Duodenal mucosa (tissue), 2 donors: ENCODE measurements around the gene ATAT1.

Source experiments
- H3K27ac ChIP-seq: one replicate; pipeline ENCODE4 v1.7.0; 2013; ENCODE audit warnings: low read depth, low read length
- H3K27me3 ChIP-seq, 2 donors: one replicate each; pipeline ENCODE4 v1.7.0; 2013; ENCODE audit warnings: low read length in 2 of 2, control low read depth in 1 of 2; ENCODE audit not compliant: insufficient read depth in 2 of 2, control insufficient read depth in 1 of 2
- H3K36me3 ChIP-seq, 2 donors: one replicate each; pipeline ENCODE4 v1.7.0; 2013; ENCODE audit warnings: low read length in 2 of 2, control low read depth in 1 of 2; ENCODE audit not compliant: insufficient read depth in 2 of 2, control insufficient read depth in 1 of 2
- H3K4me1 ChIP-seq, 2 donors: one replicate each; pipeline ENCODE4 v1.7.0; 2013; ENCODE audit warnings: low read length in 2 of 2, control low read depth in 1 of 2; ENCODE audit not compliant: insufficient read depth in 2 of 2, control insufficient read depth in 1 of 2
- H3K4me3 ChIP-seq, 2 donors: one replicate each; pipeline ENCODE4 v1.7.0; 2013; ENCODE audit warnings: low read length in 2 of 2, low read depth in 1 of 2
- H3K9ac ChIP-seq, 2 donors: one replicate each; pipeline ENCODE4 v1.7.0; 2013; ENCODE audit warnings: low read length in 2 of 2, low read depth in 1 of 2
- H3K9me3 ChIP-seq, 2 donors: one replicate each; pipeline ENCODE4 v1.7.0; 2013; ENCODE audit warnings: low read length in 2 of 2, control low read depth in 1 of 2; ENCODE audit not compliant: control insufficient read depth in 1 of 2

ATAT1 gene

DNA sequence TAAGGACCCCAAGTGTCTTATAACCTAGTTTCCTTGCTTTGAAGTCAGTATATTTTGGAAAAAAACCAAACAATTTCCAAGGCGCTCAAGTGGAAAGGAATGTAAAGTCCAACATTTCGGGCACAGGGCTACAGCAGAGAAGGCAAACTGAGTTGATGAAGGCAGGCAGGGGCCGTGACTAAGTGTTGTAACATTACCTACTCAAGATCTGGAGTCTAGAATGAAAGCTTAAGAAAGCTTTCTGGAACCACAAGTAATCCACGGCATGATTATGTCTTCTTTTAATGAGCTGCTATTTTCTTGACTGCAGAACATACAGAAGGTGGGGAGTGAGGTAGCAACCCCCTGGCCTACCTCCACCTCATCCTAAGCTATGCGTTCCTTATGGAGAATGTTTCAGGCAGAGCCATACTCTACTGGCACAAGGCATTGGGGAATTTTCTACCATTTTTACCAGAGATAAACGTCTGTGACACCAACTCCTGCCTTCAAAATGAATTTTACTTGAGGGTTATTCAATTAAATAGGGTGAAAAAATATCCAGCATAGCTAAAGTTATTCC is 13.9 kb upstream of the ATAT1 start:
- no peak overlapping the region for H3K4me3 ChIP-seq
- H3K9ac ChIP-seq, result no peak overlapping the region
- peaks cover 31 to 40% of the 10 kb centered on the region in 2 donors for H3K36me3 ChIP-seq
- peaks cover 22 to 23% of the 10 kb centered on the region in 2 donors for H3K4me1 ChIP-seq
- no peak overlapping the region for H3K27ac ChIP-seq
- no peaks in the 10 kb centered on the region for H3K9me3 ChIP-seq
- no peaks in the 10 kb centered on the region for H3K27me3 ChIP-seq

DNA sequence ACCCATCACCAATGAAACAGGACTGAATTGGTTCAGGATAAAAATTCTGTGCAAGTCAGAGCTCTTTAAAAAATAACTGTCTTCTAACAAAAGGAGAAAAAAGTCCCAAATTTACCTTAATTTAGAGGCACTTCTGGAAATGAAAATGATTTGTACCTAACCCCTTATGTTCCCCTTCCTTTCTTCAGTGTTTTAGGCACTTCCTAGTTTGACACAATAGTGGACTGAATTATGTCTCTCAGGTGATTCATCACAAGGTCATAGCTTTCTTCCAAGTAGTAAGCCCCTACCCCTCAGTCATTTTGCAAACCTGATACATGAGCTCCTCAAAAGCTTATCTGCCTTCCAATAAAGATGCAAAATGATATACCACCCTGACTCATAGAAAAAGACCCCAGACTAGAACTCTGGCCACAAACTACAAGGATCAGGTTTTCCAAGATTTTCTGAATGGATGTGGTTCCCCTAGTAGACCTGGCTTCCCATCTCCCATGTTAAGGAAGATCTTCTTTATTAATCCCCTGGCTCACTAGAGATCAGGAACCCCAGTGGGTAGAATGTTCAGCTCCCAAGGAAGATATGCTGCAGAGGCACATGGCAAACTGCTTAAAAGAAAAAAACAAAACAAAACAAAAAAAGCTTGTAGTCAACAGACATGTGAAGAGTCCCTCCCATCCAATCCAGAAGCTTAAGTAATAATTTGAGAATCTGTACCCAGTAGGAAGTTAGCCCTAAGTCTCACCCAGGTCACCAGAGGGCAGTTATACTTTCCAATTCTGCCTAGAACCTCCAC is 13.2 kb upstream of the ATAT1 start:
- H3K4me1 ChIP-seq, result peaks cover 25% of the 10 kb centered on the region in 2 donors
- no peaks in the 10 kb centered on the region for H3K27me3 ChIP-seq
- no peak overlapping the region for H3K4me3 ChIP-seq
- no peak overlapping the region for H3K27ac ChIP-seq
- no peaks in the 10 kb centered on the region for H3K9me3 ChIP-seq
- H3K9ac ChIP-seq, result peak overlapping the region in 1 of 2 donors; percentile 87
- H3K36me3 ChIP-seq, result peaks cover 29 to 34% of the 10 kb centered on the region in 2 donors

DNA sequence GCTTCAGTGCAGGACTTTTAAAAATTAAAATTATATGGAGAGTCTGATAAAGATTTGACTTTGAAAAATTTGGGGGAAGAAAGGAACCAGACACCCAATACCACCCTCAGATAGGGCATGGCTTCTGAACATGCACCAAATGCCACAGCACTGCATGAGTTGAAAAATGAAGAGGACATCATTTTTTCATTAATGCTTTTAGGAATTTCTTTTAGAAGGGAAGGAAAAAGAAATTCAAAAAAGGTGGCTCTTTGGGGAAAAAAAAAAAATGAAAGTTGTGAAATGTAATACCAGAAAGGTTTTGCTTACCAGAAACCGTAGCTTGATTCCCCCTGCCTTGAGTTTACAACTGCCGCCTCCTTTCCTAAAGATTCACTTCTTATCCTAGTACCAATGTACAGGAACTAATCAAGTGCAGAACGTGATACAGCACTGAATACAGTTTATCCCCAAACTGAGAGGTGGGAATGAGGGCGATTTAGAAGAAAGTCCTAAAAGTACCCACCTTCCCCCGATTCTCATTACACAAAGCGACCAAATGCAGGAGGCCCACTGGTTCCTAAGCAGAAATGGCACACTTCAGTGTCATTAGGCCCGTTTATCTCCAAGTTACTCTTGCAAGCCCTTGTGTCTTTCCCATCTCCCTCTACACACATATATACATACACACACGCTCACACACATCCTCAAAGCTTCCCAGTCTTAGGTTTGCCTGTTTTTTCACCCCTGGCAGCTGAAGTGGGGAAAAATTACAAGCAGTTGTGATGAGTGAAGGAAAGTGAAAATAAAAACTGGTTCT is 12.4 kb upstream of the ATAT1 start:
- peaks cover 30 to 33% of the 10 kb centered on the region in 2 donors for H3K4me1 ChIP-seq
- peak overlapping the region; percentile 87 to 100 for H3K9ac ChIP-seq
- peaks cover 22 to 26% of the 10 kb centered on the region in 2 donors for H3K36me3 ChIP-seq
- no peaks in the 10 kb centered on the region for H3K9me3 ChIP-seq
- peak overlapping the region; percentile 64 for H3K27ac ChIP-seq
- peak overlapping the region; percentile 63 to 99 for H3K4me3 ChIP-seq
- no peaks in the 10 kb centered on the region for H3K27me3 ChIP-seq

DNA sequence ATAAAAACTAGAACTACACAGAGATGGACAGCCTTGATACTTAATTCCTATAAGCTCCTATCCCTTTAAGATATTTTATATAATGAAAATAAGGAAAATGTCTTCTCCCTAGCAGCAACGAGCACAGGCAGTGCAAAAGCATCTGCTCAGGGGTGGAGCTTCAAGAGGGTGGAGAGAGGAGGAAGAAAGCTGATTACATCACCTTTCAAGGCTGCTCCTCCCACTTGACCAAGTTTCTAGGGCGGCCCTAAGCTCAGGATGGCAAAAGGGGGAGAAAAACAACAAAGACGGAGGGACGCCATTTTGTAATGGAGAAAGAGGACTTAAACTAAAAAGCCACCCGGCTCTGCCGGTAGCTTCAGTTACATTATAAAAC is 11.8 kb upstream of the ATAT1 start:
- H3K36me3 ChIP-seq, result peaks cover 22 to 26% of the 10 kb centered on the region in 2 donors
- peak overlapping the region; percentile 94 to 99 for H3K4me3 ChIP-seq
- H3K4me1 ChIP-seq, result peaks cover 30 to 36% of the 10 kb centered on the region in 2 donors
- peak overlapping the region; percentile 98 for H3K27ac ChIP-seq
- H3K9me3 ChIP-seq, result no peaks in the 10 kb centered on the region
- no peaks in the 10 kb centered on the region for H3K27me3 ChIP-seq
- peak overlapping the region; percentile 100 for H3K9ac ChIP-seq

DNA sequence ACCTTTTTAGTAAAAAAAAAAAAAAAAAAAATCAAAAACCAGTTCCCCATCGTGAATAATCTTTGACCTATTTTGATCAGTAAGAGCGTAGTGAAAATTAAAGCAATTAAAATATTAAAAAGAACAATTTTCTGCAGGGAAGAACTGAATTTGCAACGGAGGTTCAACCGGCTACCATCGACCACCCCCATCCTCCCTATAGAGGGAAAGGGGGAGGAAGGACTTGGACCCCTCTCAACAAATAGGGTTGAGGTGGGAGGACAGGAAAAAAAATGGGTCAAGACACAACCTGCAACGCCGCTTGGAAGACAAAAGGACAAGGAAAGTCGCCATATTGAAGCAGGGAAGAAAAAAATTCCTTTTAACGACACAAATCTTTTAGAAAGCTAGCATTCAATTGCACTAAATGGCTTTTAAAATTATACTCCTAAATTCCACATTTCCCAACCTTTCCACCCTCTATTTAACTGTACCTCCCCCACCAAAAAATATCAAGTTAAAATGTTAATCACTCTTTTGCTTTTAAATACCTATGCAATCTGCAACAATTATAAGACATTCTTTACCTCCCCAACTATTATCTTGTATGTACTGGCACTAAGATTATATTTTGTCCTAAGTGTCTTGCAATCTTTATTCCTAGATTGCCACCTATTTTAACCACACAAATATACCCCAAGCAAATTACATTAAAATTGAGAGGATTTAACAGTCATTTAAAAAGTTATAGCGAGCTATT is 11.3 kb upstream of the ATAT1 start:
- H3K9ac ChIP-seq, result peak overlapping the region; percentile 100

DNA sequence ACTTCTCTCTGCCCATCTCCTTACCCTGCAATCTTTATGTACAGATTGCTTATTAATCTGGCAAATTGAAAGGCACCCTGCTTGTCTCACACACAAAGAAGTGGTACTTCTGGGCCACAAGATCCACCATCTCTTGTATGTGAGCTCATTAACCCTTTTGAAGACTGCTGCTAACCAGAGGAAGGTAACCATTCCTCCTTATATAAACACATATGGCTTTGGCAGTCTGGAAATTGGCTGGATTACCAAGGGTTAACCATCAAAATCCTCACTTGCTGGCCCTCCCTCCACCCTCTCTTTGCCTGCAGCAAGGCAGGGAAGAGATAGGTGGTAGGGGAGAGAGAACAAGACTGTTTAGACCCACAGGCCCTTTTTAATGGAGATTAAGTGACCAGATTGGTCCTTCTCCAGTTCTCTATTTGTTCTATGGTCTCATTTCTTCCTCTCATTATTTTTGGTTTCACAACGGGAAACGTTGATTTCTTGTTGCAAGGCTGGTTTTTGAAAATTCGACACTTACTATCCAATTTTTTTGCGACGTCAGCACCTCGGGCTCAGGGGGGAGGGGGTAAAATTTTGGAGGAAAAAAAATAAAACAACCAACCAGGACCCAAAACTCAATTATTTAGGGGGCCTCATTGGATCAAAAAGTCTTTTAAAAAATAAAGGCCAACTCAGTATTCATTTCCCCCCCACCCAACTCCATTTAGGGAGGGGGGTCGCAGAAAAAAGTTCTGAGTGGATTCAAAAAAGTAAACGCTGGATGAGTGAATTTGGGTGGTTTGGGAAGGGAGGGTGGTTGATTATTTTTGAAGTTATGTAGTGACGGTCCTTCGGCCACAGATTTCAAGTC is 10.5 kb upstream of the ATAT1 start:
- H3K27me3 ChIP-seq, result no peaks in the 10 kb centered on the region
- peak overlapping the region; percentile 98 for H3K27ac ChIP-seq
- peak overlapping the region; percentile 100 for H3K9ac ChIP-seq
- H3K4me3 ChIP-seq, result peak overlapping the region; percentile 94 to 99
- peaks cover 30 to 36% of the 10 kb centered on the region in 2 donors for H3K4me1 ChIP-seq
- peaks cover 23 to 28% of the 10 kb centered on the region in 2 donors for H3K36me3 ChIP-seq
- H3K9me3 ChIP-seq, result no peaks in the 10 kb centered on the region

More for the DNA sequence above, 11.3 kb upstream of the ATAT1 start:
- Histone ChIP-seq H3K27me3 (no peaks in the 10 kb centered on the region), H3K4me3 (peak overlapping the region; percentile 94 to 99), H3K27ac (peak overlapping the region; percentile 98), H3K36me3 (peaks cover 22 to 23% of the 10 kb centered on the region in 2 donors), H3K4me1 (peaks cover 30 to 36% of the 10 kb centered on the region in 2 donors), H3K9me3 (no peaks in the 10 kb centered on the region)

DNA sequence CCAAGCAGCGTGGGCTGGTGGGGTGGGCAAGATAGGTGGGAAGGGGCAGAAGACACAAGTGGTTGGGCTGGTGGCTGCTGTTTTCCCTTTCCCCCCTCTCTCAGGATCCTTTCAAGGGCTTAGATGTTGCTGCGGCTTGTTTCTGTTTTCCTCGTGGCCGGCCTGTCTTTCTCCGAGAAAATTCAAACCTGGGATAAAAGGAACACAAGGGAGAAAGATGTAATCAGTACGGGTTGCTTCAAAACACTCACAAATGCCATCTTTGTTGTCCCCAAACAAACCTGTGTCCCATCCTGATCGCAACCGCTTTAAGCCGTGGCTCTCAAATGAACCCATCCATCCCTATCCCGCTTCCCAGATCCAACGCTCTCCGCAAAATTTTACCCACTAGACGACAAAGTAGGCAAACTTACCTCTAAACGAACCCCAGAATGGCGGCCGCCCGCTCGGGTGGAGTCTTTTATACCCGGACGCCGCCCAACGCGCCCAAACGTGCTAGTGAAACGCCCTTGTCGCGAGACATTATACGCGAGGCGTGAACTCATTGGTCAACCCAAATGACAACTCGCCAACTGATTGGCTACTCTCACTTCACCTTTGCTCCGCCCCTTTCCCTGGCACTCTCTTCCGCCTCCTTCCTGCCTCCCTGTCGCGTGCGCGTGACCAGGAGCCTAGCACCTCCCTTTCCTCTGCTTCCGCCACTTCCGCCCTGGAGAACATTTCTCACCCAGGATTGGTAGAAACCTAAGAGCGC is 9.7 kb upstream of the ATAT1 start, which contains the start of gene PPP1R10:
TSS of gene PPP1R10 (minus strand) at position 433 of the 754 bp plus-strand sequence. CDS start 7,299 bp downstream, outside the sequence.
- peaks cover 30 to 36% of the 10 kb centered on the region in 2 donors for H3K4me1 ChIP-seq
- H3K4me3 ChIP-seq, result peak within 1 kb of the TSS; percentile 94 to 99
- H3K9ac ChIP-seq, result peak within 1 kb of the TSS; percentile 100
- peaks cover 23 to 33% of the 10 kb centered on the region in 2 donors for H3K36me3 ChIP-seq
- no peaks in the 10 kb centered on the region for H3K27me3 ChIP-seq
- H3K9me3 ChIP-seq, result no peaks in the 10 kb centered on the region
- H3K27ac ChIP-seq, result peak within 1 kb of the TSS; percentile 98

DNA sequence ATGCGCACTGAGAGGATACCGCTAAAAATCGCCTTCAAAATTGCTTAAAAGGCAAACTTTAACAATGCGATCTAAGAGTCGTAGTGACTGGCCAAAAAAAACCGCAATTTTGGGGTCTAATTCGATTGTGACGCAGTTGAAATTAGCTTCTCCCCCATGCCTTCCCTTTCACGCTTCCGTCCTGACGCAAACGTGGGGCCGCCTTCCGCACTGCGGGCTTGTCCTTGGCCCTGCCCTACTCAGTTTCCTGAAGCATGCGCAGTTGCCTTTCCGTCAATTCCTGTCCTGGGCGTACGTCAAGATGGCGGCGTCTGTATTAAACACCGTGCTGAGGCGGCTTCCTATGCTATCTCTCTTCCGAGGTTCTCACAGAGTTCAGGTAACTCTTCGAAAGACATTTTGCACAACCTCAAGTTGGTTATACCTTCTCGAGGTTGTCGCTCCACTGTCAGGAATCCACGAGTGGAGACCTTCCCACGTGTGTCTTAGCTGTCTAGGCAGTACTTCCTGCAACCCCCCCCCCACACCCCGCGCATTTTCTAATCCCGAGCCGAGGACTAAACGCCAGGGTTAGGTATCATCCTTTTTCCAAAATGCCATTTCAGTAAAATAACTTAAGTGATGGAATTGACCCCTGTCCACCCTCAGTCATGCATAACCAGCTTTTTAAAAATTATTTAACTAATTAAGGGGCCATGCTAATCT is 9.0 kb upstream of the ATAT1 start, which contains the start of gene MRPS18B:
TSS of gene MRPS18B (plus strand) at position 276 of the 705 bp plus-strand sequence. CDS start at position 302, 26 bp downstream.
- Histone ChIP-seq H3K27me3 (no peaks in the 10 kb centered on the region), H3K36me3 (peaks cover 23 to 41% of the 10 kb centered on the region in 2 donors), H3K4me3 (peak within 1 kb of the TSS; percentile 94 to 99), H3K4me1 (peaks cover 29 to 33% of the 10 kb centered on the region in 2 donors), H3K9me3 (no peaks in the 10 kb centered on the region), H3K9ac (peak within 1 kb of the TSS; percentile 100), H3K27ac (peak within 1 kb of the TSS; percentile 98)
